Ishikawa (cell line): Measurements from ENCODE around the gene CXorf65.

Experiments used
- EGR1 ChIP-seq: IDR thresholded peaks from 2 replicates; pipeline ENCODE4 v1.6.1; 2012
- EP300 ChIP-seq: IDR thresholded peaks from 2 replicates; pipeline ENCODE4 v1.6.1; 2012; ENCODE audit warnings: borderline replicate concordance
- YY1 ChIP-seq: IDR thresholded peaks from 2 replicates; pipeline ENCODE4 v1.6.1; 2012; ENCODE audit warnings: low read depth
- TF ChIP-seq, protein P1 (sequence below): IDR thresholded peaks from 2 replicates; pipeline ENCODE4 v1.6.1; 2012; ENCODE audit warnings: low read depth, mild to moderate bottlenecking

DNA sequence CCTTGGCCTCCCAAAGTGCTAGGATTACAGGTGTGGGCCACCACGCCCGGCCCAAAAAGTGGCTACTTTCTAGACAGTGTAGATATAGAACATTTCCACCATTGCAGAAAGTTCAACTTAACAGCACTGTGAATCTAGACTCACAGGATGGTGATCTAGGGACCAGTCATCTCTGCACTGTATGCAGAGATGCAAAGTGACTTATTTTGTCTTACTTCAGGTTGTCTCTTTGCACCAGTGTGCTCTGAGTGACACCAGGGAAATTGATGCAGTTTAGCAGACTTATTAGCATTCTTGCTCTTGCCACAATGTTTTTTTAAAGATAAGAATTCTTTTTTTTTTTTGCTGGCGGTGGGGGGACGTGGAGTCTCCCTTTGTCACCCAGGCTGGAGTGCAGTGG is 23.7 kb downstream of the CXorf65 start:
- TF ChIP-seq EGR1 (no peak), YY1 (no peak), EP300 (no peak)
- TF ChIP-seq, protein P1, sequence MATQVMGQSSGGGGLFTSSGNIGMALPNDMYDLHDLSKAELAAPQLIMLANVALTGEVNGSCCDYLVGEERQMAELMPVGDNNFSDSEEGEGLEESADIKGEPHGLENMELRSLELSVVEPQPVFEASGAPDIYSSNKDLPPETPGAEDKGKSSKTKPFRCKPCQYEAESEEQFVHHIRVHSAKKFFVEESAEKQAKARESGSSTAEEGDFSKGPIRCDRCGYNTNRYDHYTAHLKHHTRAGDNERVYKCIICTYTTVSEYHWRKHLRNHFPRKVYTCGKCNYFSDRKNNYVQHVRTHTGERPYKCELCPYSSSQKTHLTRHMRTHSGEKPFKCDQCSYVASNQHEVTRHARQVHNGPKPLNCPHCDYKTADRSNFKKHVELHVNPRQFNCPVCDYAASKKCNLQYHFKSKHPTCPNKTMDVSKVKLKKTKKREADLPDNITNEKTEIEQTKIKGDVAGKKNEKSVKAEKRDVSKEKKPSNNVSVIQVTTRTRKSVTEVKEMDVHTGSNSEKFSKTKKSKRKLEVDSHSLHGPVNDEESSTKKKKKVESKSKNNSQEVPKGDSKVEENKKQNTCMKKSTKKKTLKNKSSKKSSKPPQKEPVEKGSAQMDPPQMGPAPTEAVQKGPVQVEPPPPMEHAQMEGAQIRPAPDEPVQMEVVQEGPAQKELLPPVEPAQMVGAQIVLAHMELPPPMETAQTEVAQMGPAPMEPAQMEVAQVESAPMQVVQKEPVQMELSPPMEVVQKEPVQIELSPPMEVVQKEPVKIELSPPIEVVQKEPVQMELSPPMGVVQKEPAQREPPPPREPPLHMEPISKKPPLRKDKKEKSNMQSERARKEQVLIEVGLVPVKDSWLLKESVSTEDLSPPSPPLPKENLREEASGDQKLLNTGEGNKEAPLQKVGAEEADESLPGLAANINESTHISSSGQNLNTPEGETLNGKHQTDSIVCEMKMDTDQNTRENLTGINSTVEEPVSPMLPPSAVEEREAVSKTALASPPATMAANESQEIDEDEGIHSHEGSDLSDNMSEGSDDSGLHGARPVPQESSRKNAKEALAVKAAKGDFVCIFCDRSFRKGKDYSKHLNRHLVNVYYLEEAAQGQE, result no peak
